Duodenal mucosa (tissue), 2 donors: ENCODE measurements around the gene DACT2.

ENCODE experiments used
- H3K27ac ChIP-seq: one replicate; pipeline ENCODE4 v1.7.0; 2013; ENCODE audit warnings: low read depth, low read length
- H3K27me3 ChIP-seq, 2 donors: one replicate each; pipeline ENCODE4 v1.7.0; 2013; ENCODE audit warnings: low read length in 2 of 2, control low read depth in 1 of 2; ENCODE audit not compliant: insufficient read depth in 2 of 2, control insufficient read depth in 1 of 2
- H3K36me3 ChIP-seq, 2 donors: one replicate each; pipeline ENCODE4 v1.7.0; 2013; ENCODE audit warnings: low read length in 2 of 2, control low read depth in 1 of 2; ENCODE audit not compliant: insufficient read depth in 2 of 2, control insufficient read depth in 1 of 2
- H3K4me1 ChIP-seq, 2 donors: one replicate each; pipeline ENCODE4 v1.7.0; 2013; ENCODE audit warnings: low read length in 2 of 2, control low read depth in 1 of 2; ENCODE audit not compliant: insufficient read depth in 2 of 2, control insufficient read depth in 1 of 2
- H3K4me3 ChIP-seq, 2 donors: one replicate each; pipeline ENCODE4 v1.7.0; 2013; ENCODE audit warnings: low read length in 2 of 2, low read depth in 1 of 2
- H3K9ac ChIP-seq, 2 donors: one replicate each; pipeline ENCODE4 v1.7.0; 2013; ENCODE audit warnings: low read length in 2 of 2, low read depth in 1 of 2
- H3K9me3 ChIP-seq, 2 donors: one replicate each; pipeline ENCODE4 v1.7.0; 2013; ENCODE audit warnings: low read length in 2 of 2, control low read depth in 1 of 2; ENCODE audit not compliant: control insufficient read depth in 1 of 2

The DACT2 gene

GRCh38 chr6:168311410-168312124, 8.0 kb downstream of the DACT2 start:
- Histone ChIP-seq H3K9ac (no peak overlapping the region), H3K4me3 (no peak overlapping the region), H3K4me1 (peaks cover 0 to 3% of the 10 kb centered on the region in 2 donors), H3K27me3 (no peaks in the 10 kb centered on the region), H3K36me3 (no peaks in the 10 kb centered on the region), H3K9me3 (no peaks in the 10 kb centered on the region), H3K27ac (no peak overlapping the region)

- no peaks in the 10 kb centered on the region for H3K9me3 ChIP-seq
- H3K27ac ChIP-seq = no peak overlapping the region
- no peak overlapping the region for H3K4me3 ChIP-seq
- no peaks in the 10 kb centered on the region for H3K36me3 ChIP-seq
- no peak overlapping the region for H3K9ac ChIP-seq
- H3K4me1 ChIP-seq = peaks cover 0 to 3% of the 10 kb centered on the region in 2 donors
- H3K27me3 ChIP-seq = no peaks in the 10 kb centered on the region
Measured at GRCh38 chr6:168310945-168311344, 8.6 kb downstream of the DACT2 start.

- Histone ChIP-seq H3K9me3 (no peaks in the 10 kb centered on the region), H3K27me3 (no peaks in the 10 kb centered on the region), H3K4me1 (peaks cover 0 to 3% of the 10 kb centered on the region in 2 donors), H3K27ac (no peak overlapping the region), H3K4me3 (no peak overlapping the region), H3K36me3 (no peaks in the 10 kb centered on the region), H3K9ac (no peak overlapping the region)
Measured at GRCh38 chr6:168310403-168310802, 9.2 kb downstream of the DACT2 start.

- Histone ChIP-seq H3K4me3 (no peak overlapping the region), H3K36me3 (no peaks in the 10 kb centered on the region), H3K9me3 (no peaks in the 10 kb centered on the region), H3K27me3 (no peaks in the 10 kb centered on the region), H3K27ac (no peak overlapping the region), H3K4me1 (peaks cover 0 to 3% of the 10 kb centered on the region in 2 donors), H3K9ac (no peak overlapping the region)
Measured at GRCh38 chr6:168309997-168310396, 9.6 kb downstream of the DACT2 start.

GRCh38 chr6:168309183-168309582, 10.4 kb downstream of the DACT2 start:
- Histone ChIP-seq H3K4me3 (no peak overlapping the region), H3K27ac (no peak overlapping the region), H3K27me3 (no peaks in the 10 kb centered on the region), H3K36me3 (no peaks in the 10 kb centered on the region), H3K4me1 (peaks cover 0 to 3% of the 10 kb centered on the region in 2 donors), H3K9me3 (no peaks in the 10 kb centered on the region), H3K9ac (no peak overlapping the region)

GRCh38 chr6:168308390-168309144, 11.0 kb downstream of the DACT2 start:
- no peak overlapping the region for H3K9ac ChIP-seq
- H3K36me3 ChIP-seq = no peaks in the 10 kb centered on the region
- H3K4me3 ChIP-seq = no peak overlapping the region
- H3K4me1 ChIP-seq = peaks cover 0 to 1% of the 10 kb centered on the region in 2 donors
- H3K27ac ChIP-seq = no peak overlapping the region
- no peaks in the 10 kb centered on the region for H3K27me3 ChIP-seq
- no peaks in the 10 kb centered on the region for H3K9me3 ChIP-seq

GRCh38 chr6:168307695-168308021, 11.9 kb downstream of the DACT2 start:
- no peak overlapping the region for H3K9ac ChIP-seq
- no peaks in the 10 kb centered on the region for H3K36me3 ChIP-seq
- peaks cover under 1 to 1% of the 10 kb centered on the region in 2 donors for H3K4me1 ChIP-seq
- H3K9me3 ChIP-seq = no peaks in the 10 kb centered on the region
- no peak overlapping the region for H3K4me3 ChIP-seq
- no peaks in the 10 kb centered on the region for H3K27me3 ChIP-seq
- no peak overlapping the region for H3K27ac ChIP-seq

- no peak overlapping the region for H3K27ac ChIP-seq
- no peaks in the 10 kb centered on the region for H3K9me3 ChIP-seq
- H3K9ac ChIP-seq = no peak overlapping the region
- H3K4me3 ChIP-seq = no peak overlapping the region
- H3K27me3 ChIP-seq = no peaks in the 10 kb centered on the region
- no peaks in the 10 kb centered on the region for H3K36me3 ChIP-seq
- peaks cover 5 to 6% of the 10 kb centered on the region in 2 donors for H3K4me1 ChIP-seq
Measured at GRCh38 chr6:168307015-168307694, 12.4 kb downstream of the DACT2 start.

GRCh38 chr6:168305863-168306262, 13.7 kb downstream of the DACT2 start:
- Histone ChIP-seq H3K36me3 (no peaks in the 10 kb centered on the region), H3K9ac (no peak overlapping the region), H3K4me3 (no peak overlapping the region), H3K4me1 (peaks cover 11 to 14% of the 10 kb centered on the region in 2 donors), H3K27me3 (no peaks in the 10 kb centered on the region), H3K27ac (no peak overlapping the region), H3K9me3 (no peaks in the 10 kb centered on the region)

GRCh38 chr6:168305096-168305749, 14.4 kb downstream of the DACT2 start:
- H3K27me3 ChIP-seq = no peaks in the 10 kb centered on the region

More at GRCh38 chr6:168305096-168305749, 14.4 kb downstream of the DACT2 start:
- Histone ChIP-seq H3K9me3 (no peaks in the 10 kb centered on the region), H3K4me1 (peaks cover 11 to 14% of the 10 kb centered on the region in 2 donors), H3K4me3 (no peak overlapping the region), H3K9ac (no peak overlapping the region), H3K36me3 (no peaks in the 10 kb centered on the region), H3K27ac (no peak overlapping the region)
